ENCODE data around the gene MYF5.

The MYF5 gene

DNA sequence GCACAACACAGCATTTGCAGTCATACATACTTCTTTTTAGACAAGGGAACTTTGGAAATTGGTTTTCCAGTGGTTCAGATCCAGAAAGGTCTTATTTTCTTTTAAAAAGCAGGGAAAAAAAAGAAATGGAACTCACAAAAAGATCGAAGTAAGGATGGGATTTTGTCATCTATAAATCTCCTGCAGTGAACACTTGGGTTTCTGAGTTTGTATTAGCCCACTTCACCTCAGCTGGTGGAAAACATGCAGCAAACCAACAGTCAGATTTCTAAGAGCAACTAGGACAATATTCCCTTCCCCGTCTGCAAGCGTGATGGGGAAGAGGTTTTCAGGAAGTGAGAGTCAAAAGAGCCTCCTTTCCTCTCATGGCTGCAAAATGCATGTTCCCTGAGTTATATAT, 4.6 kb downstream of the MYF5 start:
- ChIA-PET CTCF (no interaction called here), POLR2A (no interaction called here)
- Histone ChIP-seq H3K4me1 (ENCODE audit: control insufficient read depth, insufficient read depth, low read length) (no peaks in the 10 kb centered on the region), H3K4me3 (ENCODE audit: low read depth, low read length) (no peak overlapping the region), H3K9me3 (ENCODE audit: control insufficient read depth, insufficient read depth, low read depth, low read length) (no peaks in the 10 kb centered on the region), H3K27ac (ENCODE audit: extremely low read depth, low read depth, low read length) (no peak overlapping the region), H3K36me3 (ENCODE audit: control insufficient read depth in 2 of 2, insufficient read depth in 1 of 2, low read length in 2 of 2) (no peaks in the 10 kb centered on the region)
- TF ChIP-seq ZNF623 (tag by site-specific recombination; IDR thresholded peaks at IDR 0.05), result no peak
- TF ChIP-seq SP7 (tag by site-specific recombination; IDR thresholded peaks at IDR 0.05), result no peak
- no peak for TF ChIP-seq ZBTB20 (tag by site-specific recombination; IDR thresholded peaks at IDR 0.05)
- no peak for TF ChIP-seq ZFP3 (tag by site-specific recombination; IDR thresholded peaks at IDR 0.05; ENCODE audit: low read depth)
- TF ChIP-seq ZNF571 (tag by site-specific recombination; IDR thresholded peaks at IDR 0.05), result no peak

GRCh38 chr12:80745851-80746505, 29.3 kb downstream of the MYF5 start:
- Histone ChIP-seq H3K4me3 (ENCODE audit: low read depth, low read length) (no peak overlapping the region), H3K4me1 (ENCODE audit: control insufficient read depth, insufficient read depth, low read length) (no peaks in the 10 kb centered on the region), H3K36me3 (ENCODE audit: control insufficient read depth in 2 of 2, insufficient read depth in 1 of 2, low read length in 2 of 2) (no peaks in the 10 kb centered on the region), H3K27ac (ENCODE audit: extremely low read depth, low read depth, low read length) (no peak overlapping the region), H3K9me3 (ENCODE audit: control insufficient read depth, insufficient read depth, low read depth, low read length) (no peaks in the 10 kb centered on the region)
- ChIA-PET CTCF (no interaction called here), POLR2A (no interaction called here)
- TF ChIP-seq YY1 (tag by site-specific recombination; IDR thresholded peaks at IDR 0.05) (no peak), ZBTB26 (tag by site-specific recombination; optimal IDR thresholded peaks at IDR 0.05) (no peak), REST (tag by site-specific recombination; IDR thresholded peaks at IDR 0.05) (no peak)

GRCh38 chr12:80747800-80748199, 31.1 kb downstream of the MYF5 start:
- H3K4me1 ChIP-seq (ENCODE audit: control insufficient read depth, insufficient read depth, low read length), result no peaks in the 10 kb centered on the region
- no peaks in the 10 kb centered on the region for H3K9me3 ChIP-seq (ENCODE audit: control insufficient read depth, insufficient read depth, low read depth, low read length)
- CTCF ChIA-PET, result interaction anchor here (0.5 to 0.6 kb wide), 2 partner anchors 435 to 1318 kb away, joined by 3 read pairs; no protein-coding TSS in a partner anchor
- POLR2A ChIA-PET, result no interaction called here
- no peaks in the 10 kb centered on the region for H3K36me3 ChIP-seq (ENCODE audit: control insufficient read depth in 2 of 2, insufficient read depth in 1 of 2, low read length in 2 of 2)
- H3K27ac ChIP-seq (ENCODE audit: extremely low read depth, low read depth, low read length), result no peak overlapping the region
- H3K4me3 ChIP-seq (ENCODE audit: low read depth, low read length), result no peak overlapping the region
- TF ChIP-seq ZNF23 (tag by site-specific recombination; IDR thresholded peaks at IDR 0.05; ENCODE audit: borderline replicate concordance) (no peak), ZNF121 (tag by site-specific recombination; IDR thresholded peaks at IDR 0.05) (no peak), ZNF433 (tag by site-specific recombination; IDR thresholded peaks at IDR 0.05; ENCODE audit: low read depth) (no peak), MYNN (tag by site-specific recombination; IDR thresholded peaks at IDR 0.05; ENCODE audit: borderline replicate concordance) (no peak), ZNF223 (tag by site-specific recombination; IDR thresholded peaks at IDR 0.05) (no peak), ZNF76 (tag by site-specific recombination; IDR thresholded peaks at IDR 0.05; ENCODE audit: borderline replicate concordance, low read depth) (no peak), ZNF529 (tag by site-specific recombination; IDR thresholded peaks at IDR 0.05; ENCODE audit: insufficient replicate concordance) (no peak), TRIM28 (IDR thresholded peaks at IDR 0.05; ENCODE audit: borderline replicate concordance, low read length) (no peak), ZNF423 (tag by site-specific recombination; IDR thresholded peaks at IDR 0.05) (no peak), ZNF19 (tag by site-specific recombination; IDR thresholded peaks at IDR 0.05; ENCODE audit: low read depth) (no peak), ZNF660 (tag by site-specific recombination; IDR thresholded peaks at IDR 0.05) (no peak), ZNF837 (tag by site-specific recombination; IDR thresholded peaks at IDR 0.05) (no peak), ZNF426 (tag by site-specific recombination; IDR thresholded peaks at IDR 0.05) (no peak), ZNF514 (tag by site-specific recombination; IDR thresholded peaks at IDR 0.05) (no peak), OSR2 (tag by site-specific recombination; IDR thresholded peaks at IDR 0.05) (no peak), KLF10 (tag by site-specific recombination; IDR thresholded peaks at IDR 0.05) (no peak)
- TF ChIP-seq, protein P1, sequence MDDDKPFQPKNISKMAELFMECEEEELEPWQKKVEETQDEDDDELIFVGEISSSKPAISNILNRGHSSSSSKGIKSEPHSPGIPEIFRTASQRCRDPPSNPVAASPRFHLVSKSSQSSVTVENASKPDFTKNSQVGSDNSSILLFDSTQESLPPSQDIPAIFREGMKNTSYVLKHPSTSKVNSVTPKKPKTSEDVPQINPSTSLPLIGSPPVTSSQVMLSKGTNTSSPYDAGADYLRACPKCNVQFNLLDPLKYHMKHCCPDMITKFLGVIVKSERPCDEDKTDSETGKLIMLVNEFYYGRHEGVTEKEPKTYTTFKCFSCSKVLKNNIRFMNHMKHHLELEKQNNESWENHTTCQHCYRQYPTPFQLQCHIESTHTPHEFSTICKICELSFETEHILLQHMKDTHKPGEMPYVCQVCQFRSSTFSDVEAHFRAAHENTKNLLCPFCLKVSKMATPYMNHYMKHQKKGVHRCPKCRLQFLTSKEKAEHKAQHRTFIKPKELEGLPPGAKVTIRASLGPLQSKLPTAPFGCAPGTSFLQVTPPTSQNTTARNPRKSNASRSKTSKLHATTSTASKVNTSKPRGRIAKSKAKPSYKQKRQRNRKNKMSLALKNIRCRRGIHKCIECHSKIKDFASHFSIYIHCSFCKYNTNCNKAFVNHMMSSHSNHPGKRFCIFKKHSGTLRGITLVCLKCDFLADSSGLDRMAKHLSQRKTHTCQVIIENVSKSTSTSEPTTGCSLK (tag by site-specific recombination; IDR thresholded peaks at IDR 0.05), result no peak
